Stimulated activated naive B cell treated with anti-CD40 and anti-IgM and Interleukin-4, amounts not matched to agents 10 μg/mL and 1 μg/mL and 100 μg/mL, for 72 hours (primary cell): Measurements from ENCODE around the gene ACTL6B.

Experiments
- ATAC-seq, 2 donors: fragments of 150-1000 bp; cut with Tn5 transposase; replicated peaks; 2 replicates each; pipeline ENCODE4 v1.10.0; 2021; ENCODE audit warnings: moderate library complexity in 1 of 2
- DNase-seq: peaks from one replicate; pipeline ENCODE4 v3.0.0; 2021
- H3K27ac Mint-ChIP-seq: one replicate; pipeline ENCODE4 v1.8.0; 2022; ENCODE audit warnings: mild to moderate bottlenecking, mixed read lengths
- H3K27me3 Mint-ChIP-seq, 2 donors: one replicate each; pipeline ENCODE4 v1.8.0; 2022; ENCODE audit warnings: mixed read lengths in 2 of 2
- H3K36me3 Mint-ChIP-seq, 2 donors: one replicate each; pipeline ENCODE4 v1.8.0; 2022; ENCODE audit warnings: mixed read lengths in 2 of 2, mild to moderate bottlenecking in 1 of 2
- H3K4me1 Mint-ChIP-seq, 2 donors: one replicate each; pipeline ENCODE4 v1.8.0; 2022; ENCODE audit warnings: mixed read lengths in 2 of 2, mild to moderate bottlenecking in 1 of 2
- H3K4me3 Mint-ChIP-seq, 2 donors: one replicate each; pipeline ENCODE4 v1.8.0; 2022; ENCODE audit warnings: mild to moderate bottlenecking in 2 of 2, mixed read lengths in 2 of 2, moderate library complexity in 1 of 2
- H3K9me3 Mint-ChIP-seq, 2 donors: one replicate each; pipeline ENCODE4 v1.8.0; 2022; ENCODE audit warnings: mixed read lengths in 2 of 2, mild to moderate bottlenecking in 1 of 2

The ACTL6B gene

GRCh38 chr7:100595188-100595587 is 61.1 kb downstream of the ACTL6B start:
- Mint-ChIP-seq H3K36me3 (no peaks in the 10 kb centered on the region), H3K27me3 (peaks cover 20 to 23% of the 10 kb centered on the region in 2 donors), H3K9me3 (no peaks in the 10 kb centered on the region), H3K27ac (no peak overlapping the region), H3K4me1 (peaks cover 0 to 5% of the 10 kb centered on the region in 2 donors), H3K4me3 (no peak overlapping the region)
- DNase-seq (no peak), ATAC-seq (no peak)
